HG02759 (cell line): ENCODE measurements around the gene GOLGA6L9.
"Not testable (repeated sequence)": the region's sequence is repeated elsewhere in the genome, so short reads cannot be mapped to it uniquely, and the experiment has no call there.

ENCODE experiments used
- ATAC-seq: cut with Tn5 transposase; IDR thresholded peaks from one replicate; pipeline ENCODE4 v1.9.1; 2021; ENCODE audit warnings: mild to moderate bottlenecking, moderate library complexity; ENCODE audit not compliant: unreplicated experiment

The GOLGA6L9 gene

GRCh38 chr15:82429693-82430092, at the start of gene GOLGA6L9:
Gene GOLGA6L9 (plus strand): TSS chr15:82429816. CDS start chr15:82430080, 264 bp downstream.
- ATAC-seq: not testable (repeated sequence)

- ATAC-seq: not testable (repeated sequence)
These were observed 48.2 kb upstream of the GOLGA6L9 start for GRCh38 chr15:82381330-82381955.

- not testable (repeated sequence) for ATAC-seq
These were observed 42.4 kb upstream of the GOLGA6L9 start for GRCh38 chr15:82387209-82387608.

- ATAC-seq: not testable (repeated sequence)
These were observed 39.5 kb upstream of the GOLGA6L9 start for GRCh38 chr15:82390152-82390551.

- ATAC-seq: not testable (repeated sequence)
These were observed 37.5 kb upstream of the GOLGA6L9 start for GRCh38 chr15:82392077-82392476.

GRCh38 chr15:82393671-82394070, 35.9 kb upstream of the GOLGA6L9 start:
- no peak for ATAC-seq

- not testable (repeated sequence) for ATAC-seq
These were observed 33.8 kb upstream of the GOLGA6L9 start for GRCh38 chr15:82395788-82396187.

- no peak for ATAC-seq
These were observed 31.8 kb upstream of the GOLGA6L9 start for GRCh38 chr15:82397817-82398216.

- no peak for ATAC-seq
These were observed 30.8 kb upstream of the GOLGA6L9 start for GRCh38 chr15:82398785-82399184.

- peak; percentile 58 for ATAC-seq
These were observed 30.1 kb upstream of the GOLGA6L9 start for GRCh38 chr15:82399366-82400103.

GRCh38 chr15:82401918-82402317, 27.7 kb upstream of the GOLGA6L9 start:
- not testable (repeated sequence) for ATAC-seq

- ATAC-seq: not testable (repeated sequence)
These were observed 27.3 kb upstream of the GOLGA6L9 start for GRCh38 chr15:82402341-82402740.

- not testable (repeated sequence) for ATAC-seq
These were observed 23.4 kb upstream of the GOLGA6L9 start for GRCh38 chr15:82406211-82406610.

- not testable (repeated sequence) for ATAC-seq
These were observed 19.3 kb upstream of the GOLGA6L9 start for GRCh38 chr15:82410306-82410705.

GRCh38 chr15:82411595-82411994, 18.0 kb upstream of the GOLGA6L9 start:
- ATAC-seq: not testable (repeated sequence)

GRCh38 chr15:82414525-82415191, 15.0 kb upstream of the GOLGA6L9 start:
- not testable (repeated sequence) for ATAC-seq

- ATAC-seq: not testable (repeated sequence)
These were observed 9.1 kb upstream of the GOLGA6L9 start for GRCh38 chr15:82420516-82420915.

- ATAC-seq: not testable (repeated sequence)
These were observed 8.7 kb upstream of the GOLGA6L9 start for GRCh38 chr15:82420966-82421365.

GRCh38 chr15:82427117-82427516, 2.5 kb upstream of the GOLGA6L9 start:
- ATAC-seq: not testable (repeated sequence)

GRCh38 chr15:82445420-82445819, 15.8 kb downstream of the GOLGA6L9 start:
- ATAC-seq: not testable (repeated sequence)

- not testable (repeated sequence) for ATAC-seq
These were observed 27.7 kb downstream of the GOLGA6L9 start for GRCh38 chr15:82457336-82457735.
